H1 (cell line): Measurements from ENCODE around the gene C2CD4C. TPM values are rescaled to one million over a fixed set of nuclear protein-coding genes. Genes with fewer than 3 reads are reported as not detected.

Source experiments
- EP300 ChIP-seq, 2 experiments: IDR thresholded peaks; 1 replicate in 1 of 2; 2 replicates in 1 of 2; pipeline ENCODE4 v1.6.1; 2011 to 2012; ENCODE audit warnings: low read depth in 2 of 2, low read length in 2 of 2, mild to moderate bottlenecking in 2 of 2, borderline replicate concordance in 1 of 2, inconsistent platforms in 1 of 2, moderate library complexity in 1 of 2
- HDAC2 ChIP-seq, 2 experiments: fragments of 300-600 bp in 1 of 2; sonication (generic) in 1 of 2; IDR thresholded peaks; 2 replicates each; pipeline ENCODE4 v1.6.1; 2011 to 2012; ENCODE audit warnings: low read depth in 2 of 2, low read length in 2 of 2, mild to moderate bottlenecking in 2 of 2, moderate library complexity in 2 of 2, borderline replicate concordance in 1 of 2, inconsistent platforms in 1 of 2
- KDM4A ChIP-seq: IDR thresholded peaks from one replicate; pipeline ENCODE4 v1.7.1; 2012; ENCODE audit warnings: low read depth, mild to moderate bottlenecking, moderate library complexity, low read length, inconsistent platforms; ENCODE audit not compliant: severe bottlenecking
- POU5F1 ChIP-seq: IDR thresholded peaks from 2 replicates; pipeline ENCODE4 v1.6.1; 2011; ENCODE audit warnings: low read depth, mild to moderate bottlenecking, low read length, moderate library complexity
- RNF2 ChIP-seq: fragments of 200-900, 300-1000 bp; sonication (generic); IDR thresholded peaks from 2 replicates; pipeline ENCODE4 v1.7.1; 2016; ENCODE audit warnings: borderline replicate concordance, low read depth, mild to moderate bottlenecking, antibody characterized with exemption, low read length; ENCODE audit not compliant: poor library complexity, severe bottlenecking; ENCODE audit errors: missing control alignments
- SIX5 ChIP-seq: IDR thresholded peaks from 2 replicates; pipeline ENCODE4 v1.6.1; 2011; ENCODE audit warnings: mild to moderate bottlenecking, low read depth, low read length
- polyA plus RNA-seq, 7 experiments: library from polyadenylated mRNA; depleted of rRNA in 3 of 7; stranded (reverse) in 5 of 7; unstranded in 2 of 7; fragments of >200 nt in 5 of 7; fragments of 200-250 nt in 2 of 7; gene quantifications; 1 replicate in 5 of 7; 2 replicates in 1 of 7; 4 replicates in 1 of 7; pipeline versions ENCODE4 v1.2.1 to v1.2.3, GENCODE V29; 2011 to 2013; ENCODE audit warnings: missing spikeins in 2 of 7, mixed read lengths in 2 of 7
- total RNA-seq: library from RNA; stranded (reverse); fragmentation: NEBNext Ultra II Directional; extraction: Animal tissue kit (Norgen Biotek cat#: 25700); gene quantifications from 2 replicates; pipeline ENCODE4 v1.2.1, GENCODE V29; 2021
- TF ChIP-seq, protein P1 (sequence below): fragments of 300-600 bp; sonication (generic); IDR thresholded peaks from 2 replicates; pipeline ENCODE4 v1.7.1; 2012; ENCODE audit warnings: low read length, moderate library complexity, mild to moderate bottlenecking, inconsistent platforms; ENCODE audit not compliant: insufficient replicate concordance

C2CD4C gene
- total and polyA plus RNA-seq, 2 of the 8 experiments (the other 6 are each of a cell fraction or from before 2014, with no cell fraction given): 3.8 to 6.3 TPM

DNA sequence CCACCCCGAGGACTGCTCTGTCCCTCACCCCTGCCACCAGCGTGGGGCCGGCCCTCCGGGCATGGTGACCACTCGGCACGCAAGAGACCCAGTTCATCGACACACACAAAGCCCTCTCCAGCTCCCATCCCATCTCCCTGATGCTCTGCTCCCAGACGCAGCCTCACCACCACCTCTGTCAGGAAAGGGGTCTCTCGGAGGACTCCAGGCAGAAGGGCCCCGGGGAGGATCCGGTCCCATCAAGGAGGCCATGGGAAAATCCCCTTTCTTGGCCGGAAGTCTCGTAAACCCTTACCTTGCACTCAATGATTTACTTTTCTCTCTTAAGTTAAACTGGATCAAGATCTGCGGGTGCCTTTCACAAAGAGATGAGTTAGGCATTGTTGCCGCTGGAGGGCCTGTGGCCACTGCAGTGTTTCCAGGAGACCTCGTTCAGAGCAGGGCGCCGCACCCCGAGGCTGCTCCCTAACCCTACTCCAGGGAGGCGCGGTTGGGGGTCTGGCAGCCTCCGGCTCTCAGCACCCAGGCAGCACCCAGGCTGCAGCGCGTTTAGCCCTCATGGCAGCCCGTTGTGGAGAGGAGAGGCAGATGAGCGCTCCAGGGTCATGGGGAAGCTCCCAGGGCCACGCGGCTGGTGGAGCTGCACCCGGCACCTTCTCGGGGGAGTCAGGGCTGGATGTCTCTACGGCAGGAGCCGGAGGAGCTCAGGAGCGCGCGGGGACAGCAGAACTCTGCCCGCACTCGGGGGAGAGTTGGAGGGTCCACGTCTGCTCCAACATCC, 31.0 kb downstream of the C2CD4C start (continued):
- TF ChIP-seq, protein P1, sequence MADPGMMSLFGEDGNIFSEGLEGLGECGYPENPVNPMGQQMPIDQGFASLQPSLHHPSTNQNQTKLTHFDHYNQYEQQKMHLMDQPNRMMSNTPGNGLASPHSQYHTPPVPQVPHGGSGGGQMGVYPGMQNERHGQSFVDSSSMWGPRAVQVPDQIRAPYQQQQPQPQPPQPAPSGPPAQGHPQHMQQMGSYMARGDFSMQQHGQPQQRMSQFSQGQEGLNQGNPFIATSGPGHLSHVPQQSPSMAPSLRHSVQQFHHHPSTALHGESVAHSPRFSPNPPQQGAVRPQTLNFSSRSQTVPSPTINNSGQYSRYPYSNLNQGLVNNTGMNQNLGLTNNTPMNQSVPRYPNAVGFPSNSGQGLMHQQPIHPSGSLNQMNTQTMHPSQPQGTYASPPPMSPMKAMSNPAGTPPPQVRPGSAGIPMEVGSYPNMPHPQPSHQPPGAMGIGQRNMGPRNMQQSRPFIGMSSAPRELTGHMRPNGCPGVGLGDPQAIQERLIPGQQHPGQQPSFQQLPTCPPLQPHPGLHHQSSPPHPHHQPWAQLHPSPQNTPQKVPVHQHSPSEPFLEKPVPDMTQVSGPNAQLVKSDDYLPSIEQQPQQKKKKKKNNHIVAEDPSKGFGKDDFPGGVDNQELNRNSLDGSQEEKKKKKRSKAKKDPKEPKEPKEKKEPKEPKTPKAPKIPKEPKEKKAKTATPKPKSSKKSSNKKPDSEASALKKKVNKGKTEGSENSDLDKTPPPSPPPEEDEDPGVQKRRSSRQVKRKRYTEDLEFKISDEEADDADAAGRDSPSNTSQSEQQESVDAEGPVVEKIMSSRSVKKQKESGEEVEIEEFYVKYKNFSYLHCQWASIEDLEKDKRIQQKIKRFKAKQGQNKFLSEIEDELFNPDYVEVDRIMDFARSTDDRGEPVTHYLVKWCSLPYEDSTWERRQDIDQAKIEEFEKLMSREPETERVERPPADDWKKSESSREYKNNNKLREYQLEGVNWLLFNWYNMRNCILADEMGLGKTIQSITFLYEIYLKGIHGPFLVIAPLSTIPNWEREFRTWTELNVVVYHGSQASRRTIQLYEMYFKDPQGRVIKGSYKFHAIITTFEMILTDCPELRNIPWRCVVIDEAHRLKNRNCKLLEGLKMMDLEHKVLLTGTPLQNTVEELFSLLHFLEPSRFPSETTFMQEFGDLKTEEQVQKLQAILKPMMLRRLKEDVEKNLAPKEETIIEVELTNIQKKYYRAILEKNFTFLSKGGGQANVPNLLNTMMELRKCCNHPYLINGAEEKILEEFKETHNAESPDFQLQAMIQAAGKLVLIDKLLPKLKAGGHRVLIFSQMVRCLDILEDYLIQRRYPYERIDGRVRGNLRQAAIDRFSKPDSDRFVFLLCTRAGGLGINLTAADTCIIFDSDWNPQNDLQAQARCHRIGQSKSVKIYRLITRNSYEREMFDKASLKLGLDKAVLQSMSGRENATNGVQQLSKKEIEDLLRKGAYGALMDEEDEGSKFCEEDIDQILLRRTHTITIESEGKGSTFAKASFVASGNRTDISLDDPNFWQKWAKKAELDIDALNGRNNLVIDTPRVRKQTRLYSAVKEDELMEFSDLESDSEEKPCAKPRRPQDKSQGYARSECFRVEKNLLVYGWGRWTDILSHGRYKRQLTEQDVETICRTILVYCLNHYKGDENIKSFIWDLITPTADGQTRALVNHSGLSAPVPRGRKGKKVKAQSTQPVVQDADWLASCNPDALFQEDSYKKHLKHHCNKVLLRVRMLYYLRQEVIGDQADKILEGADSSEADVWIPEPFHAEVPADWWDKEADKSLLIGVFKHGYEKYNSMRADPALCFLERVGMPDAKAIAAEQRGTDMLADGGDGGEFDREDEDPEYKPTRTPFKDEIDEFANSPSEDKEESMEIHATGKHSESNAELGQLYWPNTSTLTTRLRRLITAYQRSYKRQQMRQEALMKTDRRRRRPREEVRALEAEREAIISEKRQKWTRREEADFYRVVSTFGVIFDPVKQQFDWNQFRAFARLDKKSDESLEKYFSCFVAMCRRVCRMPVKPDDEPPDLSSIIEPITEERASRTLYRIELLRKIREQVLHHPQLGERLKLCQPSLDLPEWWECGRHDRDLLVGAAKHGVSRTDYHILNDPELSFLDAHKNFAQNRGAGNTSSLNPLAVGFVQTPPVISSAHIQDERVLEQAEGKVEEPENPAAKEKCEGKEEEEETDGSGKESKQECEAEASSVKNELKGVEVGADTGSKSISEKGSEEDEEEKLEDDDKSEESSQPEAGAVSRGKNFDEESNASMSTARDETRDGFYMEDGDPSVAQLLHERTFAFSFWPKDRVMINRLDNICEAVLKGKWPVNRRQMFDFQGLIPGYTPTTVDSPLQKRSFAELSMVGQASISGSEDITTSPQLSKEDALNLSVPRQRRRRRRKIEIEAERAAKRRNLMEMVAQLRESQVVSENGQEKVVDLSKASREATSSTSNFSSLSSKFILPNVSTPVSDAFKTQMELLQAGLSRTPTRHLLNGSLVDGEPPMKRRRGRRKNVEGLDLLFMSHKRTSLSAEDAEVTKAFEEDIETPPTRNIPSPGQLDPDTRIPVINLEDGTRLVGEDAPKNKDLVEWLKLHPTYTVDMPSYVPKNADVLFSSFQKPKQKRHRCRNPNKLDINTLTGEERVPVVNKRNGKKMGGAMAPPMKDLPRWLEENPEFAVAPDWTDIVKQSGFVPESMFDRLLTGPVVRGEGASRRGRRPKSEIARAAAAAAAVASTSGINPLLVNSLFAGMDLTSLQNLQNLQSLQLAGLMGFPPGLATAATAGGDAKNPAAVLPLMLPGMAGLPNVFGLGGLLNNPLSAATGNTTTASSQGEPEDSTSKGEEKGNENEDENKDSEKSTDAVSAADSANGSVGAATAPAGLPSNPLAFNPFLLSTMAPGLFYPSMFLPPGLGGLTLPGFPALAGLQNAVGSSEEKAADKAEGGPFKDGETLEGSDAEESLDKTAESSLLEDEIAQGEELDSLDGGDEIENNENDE: no peak
- TF ChIP-seq RNF2 (no peak), HDAC2 (IDR thresholded peaks at IDR 0.05; ENCODE audit: borderline replicate concordance in 1 of 2, low read depth in 2 of 2, low read length in 2 of 2) (no peak), KDM4A (no peak), POU5F1 (no peak), SIX5 (no peak), EP300 (IDR thresholded peaks at IDR 0.05; ENCODE audit: borderline replicate concordance in 1 of 2, low read depth in 2 of 2, low read length in 2 of 2) (no peak)
